Neural crest cell (in vitro differentiated cells): ENCODE data around the gene TMEM128. TPM values are rescaled to one million over a fixed set of nuclear protein-coding genes. Genes with fewer than 3 reads are reported as not detected.
A peak's percentile ranks its signal among the peaks of the same experiment; 100 is the strongest.
"Not testable (repeated sequence)": the region's sequence is repeated elsewhere in the genome, so short reads cannot be mapped to it uniquely, and the experiment has no call there.

Source experiments
- DNase-seq: peaks from one replicate; pipeline ENCODE4 v3.0.0; 2021; ENCODE audit warnings: low read depth, mixed read lengths, low spot score
- H3K27ac Mint-ChIP-seq: one replicate; pipeline ENCODE4 v1.8.0; 2021; ENCODE audit warnings: mild to moderate bottlenecking, mixed read lengths; ENCODE audit not compliant: unreplicated experiment
- H3K27me3 Mint-ChIP-seq: 2 replicates; pipeline ENCODE4 v1.8.0; 2021; ENCODE audit warnings: low read depth, mild to moderate bottlenecking, mixed read lengths
- H3K36me3 Mint-ChIP-seq: 2 replicates; pipeline ENCODE4 v1.8.0; 2021; ENCODE audit warnings: low read depth, mild to moderate bottlenecking, mixed read lengths
- H3K4me1 Mint-ChIP-seq: 2 replicates; pipeline ENCODE4 v1.8.0; 2021; ENCODE audit warnings: mixed read lengths
- H3K4me3 Mint-ChIP-seq: one replicate; pipeline ENCODE4 v1.8.0; 2021; ENCODE audit warnings: mild to moderate bottlenecking, mixed read lengths
- H3K9me3 Mint-ChIP-seq: 2 replicates; pipeline ENCODE4 v1.8.0; 2021; ENCODE audit warnings: mixed read lengths
- total RNA-seq: library from RNA; stranded (reverse); gene quantifications from 2 replicates; pipeline ENCODE4 v1.2.1, GENCODE V29; 2021
- TF ChIP-seq, protein P1 (sequence below): fragments of 200-600 bp; sonication (generic); conservative IDR thresholded peaks from 2 replicates; pipeline ENCODE4 v1.5.0; 2021; ENCODE audit warnings: antibody characterized with exemption, mild to moderate bottlenecking

The TMEM128 gene
- total RNA-seq, 1 donor from 2014 or later: 26.7 TPM

DNA sequence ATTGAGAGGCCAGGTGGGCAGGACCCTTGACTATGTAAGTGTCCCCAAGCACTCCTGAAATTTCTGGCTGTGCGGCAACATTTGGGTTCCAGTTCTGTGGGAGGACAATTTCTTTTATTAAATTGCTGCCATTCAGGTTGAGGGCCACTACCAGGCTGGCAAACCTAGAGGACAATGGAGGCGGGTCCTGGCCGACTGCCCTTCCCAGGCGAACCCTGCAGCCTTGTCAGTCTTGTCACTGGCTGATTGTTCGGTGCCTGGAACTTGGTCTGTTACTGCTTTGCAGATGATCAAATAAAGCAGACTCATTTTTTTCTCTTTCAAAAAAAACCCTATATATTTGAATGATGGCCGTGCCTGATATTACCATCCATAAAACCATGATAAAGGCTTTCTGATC, 6.6 kb upstream of the TMEM128 start:
- H3K4me1 Mint-ChIP-seq: peaks cover 29% of the 10 kb centered on the region
- no peak for DNase-seq
- H3K4me3 Mint-ChIP-seq: no peak overlapping the region
- H3K9me3 Mint-ChIP-seq: no peaks in the 10 kb centered on the region
- TF ChIP-seq, protein P1, sequence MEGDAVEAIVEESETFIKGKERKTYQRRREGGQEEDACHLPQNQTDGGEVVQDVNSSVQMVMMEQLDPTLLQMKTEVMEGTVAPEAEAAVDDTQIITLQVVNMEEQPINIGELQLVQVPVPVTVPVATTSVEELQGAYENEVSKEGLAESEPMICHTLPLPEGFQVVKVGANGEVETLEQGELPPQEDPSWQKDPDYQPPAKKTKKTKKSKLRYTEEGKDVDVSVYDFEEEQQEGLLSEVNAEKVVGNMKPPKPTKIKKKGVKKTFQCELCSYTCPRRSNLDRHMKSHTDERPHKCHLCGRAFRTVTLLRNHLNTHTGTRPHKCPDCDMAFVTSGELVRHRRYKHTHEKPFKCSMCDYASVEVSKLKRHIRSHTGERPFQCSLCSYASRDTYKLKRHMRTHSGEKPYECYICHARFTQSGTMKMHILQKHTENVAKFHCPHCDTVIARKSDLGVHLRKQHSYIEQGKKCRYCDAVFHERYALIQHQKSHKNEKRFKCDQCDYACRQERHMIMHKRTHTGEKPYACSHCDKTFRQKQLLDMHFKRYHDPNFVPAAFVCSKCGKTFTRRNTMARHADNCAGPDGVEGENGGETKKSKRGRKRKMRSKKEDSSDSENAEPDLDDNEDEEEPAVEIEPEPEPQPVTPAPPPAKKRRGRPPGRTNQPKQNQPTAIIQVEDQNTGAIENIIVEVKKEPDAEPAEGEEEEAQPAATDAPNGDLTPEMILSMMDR: no peak
- H3K36me3 Mint-ChIP-seq: no peaks in the 10 kb centered on the region
- H3K27me3 Mint-ChIP-seq: peaks cover 3% of the 10 kb centered on the region
- no peak overlapping the region for H3K27ac Mint-ChIP-seq

DNA sequence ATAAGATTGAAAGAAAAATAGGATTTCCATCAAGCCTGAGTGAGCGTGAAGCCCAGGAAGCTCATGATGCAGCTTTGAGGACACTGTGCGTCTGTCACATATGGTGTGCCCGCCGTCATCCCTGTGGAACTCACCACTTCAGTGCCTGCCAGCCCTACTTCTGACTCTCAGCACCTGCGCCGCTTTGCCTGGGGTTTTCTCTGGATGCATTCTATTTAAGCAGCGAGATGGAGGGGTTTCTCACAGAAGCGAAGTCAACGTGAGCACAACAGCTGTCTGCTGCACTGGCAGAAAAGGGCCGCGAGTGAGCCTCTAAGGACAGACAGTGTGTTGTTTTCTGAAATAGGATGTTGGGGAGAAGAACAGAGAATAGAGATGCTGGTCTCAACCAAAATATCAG, 6.2 kb upstream of the TMEM128 start:
- no peak overlapping the region for H3K27ac Mint-ChIP-seq
- peaks cover 28% of the 10 kb centered on the region for H3K4me1 Mint-ChIP-seq
- no peak overlapping the region for H3K4me3 Mint-ChIP-seq

DNA sequence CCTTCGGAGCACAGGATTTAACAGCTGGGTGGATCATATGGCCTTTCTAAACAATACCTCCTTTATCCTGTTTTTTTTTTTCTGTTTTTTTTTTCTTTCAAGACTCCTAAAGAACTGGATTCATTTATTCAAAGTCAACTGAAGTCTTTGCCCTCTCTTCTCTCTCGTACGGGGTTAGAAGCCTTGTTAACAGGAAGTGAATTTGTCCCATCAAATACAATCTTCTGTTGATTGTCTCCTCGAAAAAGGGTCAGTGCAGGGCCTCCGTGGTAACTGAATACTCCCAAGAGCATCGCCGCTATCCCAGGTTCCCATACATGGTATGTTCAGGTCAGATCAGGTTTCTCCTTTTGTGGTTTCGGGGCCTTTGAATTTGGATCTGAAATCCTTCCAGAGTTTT, 1.8 kb upstream of the TMEM128 start:
- Mint-ChIP-seq H3K4me3 (peak overlapping the region; percentile 86), H3K27me3 (peaks cover 3% of the 10 kb centered on the region), H3K9me3 (no peaks in the 10 kb centered on the region), H3K4me1 (peaks cover 49% of the 10 kb centered on the region), H3K36me3 (peaks cover 4% of the 10 kb centered on the region), H3K27ac (peak overlapping the region; percentile 81)
- DNase-seq: no peak
- TF ChIP-seq, protein P1: no peak

More for the DNA sequence above, 6.2 kb upstream of the TMEM128 start:
- Mint-ChIP-seq H3K27me3 (peaks cover 3% of the 10 kb centered on the region), H3K9me3 (no peaks in the 10 kb centered on the region), H3K36me3 (no peaks in the 10 kb centered on the region)
- TF ChIP-seq, protein P1: no peak
- DNase-seq: no peak

DNA sequence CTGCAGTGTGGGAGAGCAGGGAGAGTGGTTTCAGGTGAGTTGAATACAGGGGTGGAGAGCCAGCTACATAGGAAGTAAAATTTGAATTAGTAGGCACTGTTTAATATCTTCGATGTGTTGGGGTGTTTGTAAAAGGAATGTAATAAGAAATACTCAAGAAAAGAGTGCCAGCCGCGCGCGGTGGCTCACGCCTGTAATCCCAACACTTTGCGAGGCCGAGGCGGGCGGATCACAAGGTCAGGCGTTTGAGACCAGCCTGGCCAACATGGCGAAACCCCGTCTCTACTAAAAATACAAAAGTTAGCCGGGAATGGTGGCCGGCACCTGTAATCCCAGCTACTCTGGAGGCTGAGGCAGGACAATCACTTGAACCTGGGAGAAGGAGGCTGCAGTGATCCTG, 1.3 kb upstream of the TMEM128 start:
- H3K36me3 Mint-ChIP-seq, H3K9me3 Mint-ChIP-seq, H3K27me3 Mint-ChIP-seq, DNase-seq: not testable (repeated sequence)
- Mint-ChIP-seq H3K4me1 (peaks cover 47% of the 10 kb centered on the region), H3K4me3 (peak overlapping the region; percentile 96), H3K27ac (peak overlapping the region; percentile 99)

DNA sequence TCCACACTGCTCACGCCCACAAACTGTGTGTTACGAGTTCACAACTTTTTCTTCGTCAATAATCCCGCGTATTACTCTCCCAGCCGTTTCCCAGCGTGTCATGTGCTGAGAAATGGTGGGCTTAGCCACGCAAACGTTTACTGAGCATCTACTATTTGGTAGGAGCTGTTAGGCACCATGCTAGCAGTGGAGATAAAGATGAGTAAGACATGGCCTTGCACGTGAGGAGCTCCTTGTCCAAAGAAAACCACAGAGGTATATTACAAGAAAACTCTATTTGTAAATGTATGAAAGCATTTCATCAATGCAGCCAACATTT, 821 bp upstream of the TMEM128 start:
- TF ChIP-seq, protein P1: no peak
- no peak for DNase-seq
- Mint-ChIP-seq H3K9me3 (no peaks in the 10 kb centered on the region), H3K27ac (peak overlapping the region; percentile 99), H3K27me3 (peaks cover 3% of the 10 kb centered on the region), H3K4me1 (peaks cover 44% of the 10 kb centered on the region), H3K36me3 (peaks cover 7% of the 10 kb centered on the region), H3K4me3 (peak overlapping the region; percentile 96)

DNA sequence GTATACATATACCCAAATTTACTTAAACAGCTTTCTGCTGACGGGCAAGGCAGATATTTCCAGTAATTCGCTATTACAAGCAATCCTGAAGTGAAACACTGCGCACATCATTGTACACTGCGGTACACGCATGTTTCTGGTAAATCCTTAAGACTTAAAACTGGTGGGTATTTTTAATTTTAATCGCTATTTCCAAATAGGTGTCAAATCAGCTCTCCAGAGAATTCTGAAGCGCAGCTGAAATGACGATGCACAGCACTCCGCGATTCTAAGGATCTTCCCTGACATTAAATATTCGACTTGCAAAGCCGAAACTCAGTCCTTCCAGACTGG, 361 bp downstream of the TMEM128 start:
- TF ChIP-seq, protein P1: no peak
- no peak for DNase-seq
- H3K27ac Mint-ChIP-seq: peak overlapping the region; percentile 67
- H3K9me3 Mint-ChIP-seq: no peaks in the 10 kb centered on the region
- H3K36me3 Mint-ChIP-seq: peaks cover 10% of the 10 kb centered on the region
- H3K27me3 Mint-ChIP-seq: no peaks in the 10 kb centered on the region
- peaks cover 40% of the 10 kb centered on the region for H3K4me1 Mint-ChIP-seq
- peak overlapping the region; percentile 96 for H3K4me3 Mint-ChIP-seq
